ENCODE measurements around the gene CIRBP. TPM values are rescaled to one million over a fixed set of nuclear protein-coding genes. Genes with fewer than 3 reads are reported as not detected.

CIRBP gene
- total RNA-seq, 3 donors from 2014 or later, result 269 to 294 (median 285) TPM

DNA sequence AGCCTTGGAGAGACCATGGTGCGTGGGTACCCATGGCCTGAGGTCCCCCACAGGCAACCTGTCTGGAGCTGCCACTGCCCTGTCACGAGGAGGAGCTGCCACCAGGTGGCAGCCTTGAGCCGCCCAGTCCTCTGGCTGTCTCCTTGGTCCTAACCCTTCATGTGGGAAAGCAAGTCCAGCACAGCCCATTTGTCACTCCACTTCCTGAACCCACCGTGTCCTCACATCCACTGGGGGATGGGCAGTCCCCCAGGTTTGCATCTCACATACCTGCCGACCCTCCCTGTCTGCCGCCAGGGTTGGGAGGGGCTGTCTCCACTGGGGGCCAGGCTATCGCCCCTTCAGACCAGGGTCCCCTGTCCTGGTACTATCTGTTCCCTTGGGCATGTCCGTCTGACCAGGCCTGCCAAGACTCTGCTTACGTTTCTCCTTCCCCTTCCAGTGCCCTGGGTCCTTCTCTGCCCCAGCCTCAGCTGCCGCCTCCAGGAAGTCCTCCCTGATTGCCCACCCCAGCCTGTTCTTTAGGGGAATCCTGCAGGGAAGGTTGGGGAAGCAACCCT is 10.7 kb downstream of the CIRBP start:
- peak; percentile 76 for DNase-seq
- peak in 1 of 2 donors; percentile 9 for ATAC-seq
- Mint-ChIP-seq H3K9me3 (no peaks in the 10 kb centered on the region), H3K4me1 (ENCODE audit: low read depth) (peaks cover 16% of the 10 kb centered on the region), H3K36me3 (ENCODE audit: insufficient read depth) (peaks cover 13% of the 10 kb centered on the region), H3K4me3 (peak overlapping the region; percentile 43), H3K27me3 (ENCODE audit: low read depth) (peaks cover 9% of the 10 kb centered on the region)

DNA sequence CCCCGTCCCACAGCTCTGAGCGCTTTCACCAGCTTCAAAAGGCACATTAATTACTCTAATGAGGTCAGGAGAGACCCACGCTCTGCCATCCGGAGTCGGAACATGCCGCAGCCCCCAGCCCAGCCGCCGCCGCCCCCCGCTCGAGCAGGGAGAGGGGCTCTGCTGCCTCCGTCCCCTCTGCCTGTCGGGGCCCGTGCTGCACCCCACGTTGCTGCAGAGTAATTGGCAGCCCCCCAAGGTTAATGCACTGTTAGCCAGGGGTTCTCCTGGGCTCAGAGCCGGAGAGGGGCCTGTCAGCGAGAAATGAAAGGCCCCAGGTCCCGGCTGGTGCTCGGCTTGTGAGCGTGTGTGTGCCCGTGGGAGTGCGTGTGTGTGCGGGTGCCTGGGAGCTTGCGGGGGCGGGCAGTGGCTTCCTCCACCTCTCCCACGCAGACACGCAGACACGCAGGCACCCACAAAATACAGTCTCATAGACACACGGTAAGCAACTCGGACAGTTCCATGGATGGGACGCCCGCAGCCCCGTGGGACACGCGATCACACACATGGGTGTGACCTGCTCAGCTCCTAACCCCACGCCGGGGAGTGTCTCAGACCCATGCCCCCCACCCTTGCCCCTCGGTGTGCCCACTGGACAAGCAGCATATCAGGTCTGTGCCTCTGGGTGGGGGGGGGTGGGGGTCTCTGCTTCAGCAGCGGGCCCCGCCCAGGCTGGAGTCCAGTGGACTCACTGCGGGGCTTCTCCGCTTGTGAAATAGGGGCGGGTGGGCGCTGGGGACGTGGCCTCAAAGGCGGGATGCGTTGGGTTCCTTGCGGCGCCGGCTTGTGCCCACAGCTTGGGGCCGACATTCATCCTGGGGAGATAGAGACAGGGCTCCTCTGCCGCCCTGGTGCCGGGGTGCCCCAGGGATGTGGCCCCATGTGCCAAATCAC is 11.8 kb downstream of the CIRBP start:
- no peaks in the 10 kb centered on the region for H3K9me3 Mint-ChIP-seq
- peaks cover 18% of the 10 kb centered on the region for H3K4me1 Mint-ChIP-seq (ENCODE audit: low read depth)
- DNase-seq (no peak), ATAC-seq (no peak)
- peaks cover 13% of the 10 kb centered on the region for H3K27me3 Mint-ChIP-seq (ENCODE audit: low read depth)
- no peak overlapping the region for H3K4me3 Mint-ChIP-seq
- H3K36me3 Mint-ChIP-seq (ENCODE audit: insufficient read depth), result peaks cover 13% of the 10 kb centered on the region

DNA sequence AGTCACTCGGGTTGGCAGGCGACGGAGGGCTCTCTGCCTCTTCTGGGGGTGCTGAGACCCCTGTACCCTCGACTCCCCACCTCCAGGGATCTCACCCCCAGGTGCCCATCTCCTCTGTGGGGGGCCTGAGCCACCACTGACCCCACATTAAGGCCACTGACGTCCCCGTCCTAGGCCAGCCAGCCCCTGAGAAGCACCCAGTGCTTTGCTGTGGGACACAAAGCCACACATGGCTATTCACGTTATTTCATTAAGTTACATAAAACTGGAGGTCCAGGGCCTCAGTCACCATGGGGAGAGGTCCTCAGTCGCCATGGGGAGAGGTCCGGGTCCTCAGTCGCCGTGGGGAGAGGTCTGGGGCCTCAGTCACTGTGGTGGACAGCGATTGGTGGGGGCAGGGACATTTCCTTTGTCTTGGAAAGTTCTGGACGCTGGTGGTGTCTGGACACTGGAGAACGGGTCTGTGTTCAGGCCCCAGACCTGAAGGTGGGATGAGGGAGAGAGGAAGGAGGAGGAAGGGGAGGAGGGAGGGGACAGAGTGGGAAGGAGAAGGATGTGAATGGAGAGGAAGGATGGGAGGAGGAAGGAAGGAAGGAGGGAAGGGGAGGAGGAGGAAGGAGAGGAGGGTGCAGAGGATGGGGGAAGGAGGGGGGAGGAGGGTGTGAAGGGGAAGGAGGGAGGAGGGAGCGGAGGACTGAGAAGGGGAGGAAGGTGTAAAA is 12.6 kb downstream of the CIRBP start:
- no peak for ATAC-seq
- Mint-ChIP-seq H3K27me3 (ENCODE audit: low read depth) (peaks cover 18% of the 10 kb centered on the region), H3K9me3 (no peaks in the 10 kb centered on the region), H3K4me3 (no peak overlapping the region), H3K36me3 (ENCODE audit: insufficient read depth) (peaks cover 12% of the 10 kb centered on the region), H3K4me1 (ENCODE audit: low read depth) (peaks cover 18% of the 10 kb centered on the region)
- no peak for DNase-seq

DNA sequence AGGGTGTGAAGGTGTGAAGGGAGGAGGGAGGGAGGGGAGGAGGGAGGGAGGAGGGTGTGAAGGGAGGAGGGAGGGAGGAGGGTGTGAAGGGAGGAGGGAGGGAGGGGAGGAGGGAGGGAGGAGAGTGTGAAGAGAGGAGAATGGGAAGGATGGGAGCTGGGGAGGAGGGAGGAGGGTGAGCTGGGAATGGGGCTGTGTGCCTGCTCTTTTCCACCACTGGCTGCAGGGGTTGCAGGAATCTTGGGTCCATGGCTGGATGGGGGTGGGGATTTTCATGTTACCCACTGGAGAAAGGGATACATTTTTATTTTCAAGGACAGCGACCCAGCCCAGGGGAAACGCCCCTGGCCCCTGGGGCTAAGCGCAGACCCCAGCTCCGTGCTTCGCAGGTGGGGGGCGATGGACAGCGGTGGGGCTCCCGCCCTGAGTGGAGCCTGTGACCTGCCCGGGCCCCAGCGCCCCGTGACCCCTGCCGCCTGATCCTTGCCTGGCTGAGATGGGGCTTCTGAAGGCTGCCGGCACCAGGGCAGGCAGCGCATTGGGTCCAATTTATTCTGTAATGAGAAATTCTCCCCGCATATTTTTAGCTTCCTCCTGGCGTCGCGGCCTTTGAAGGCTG is 13.6 kb downstream of the CIRBP start:
- Mint-ChIP-seq H3K9me3 (no peaks in the 10 kb centered on the region), H3K27me3 (ENCODE audit: low read depth) (peaks cover 18% of the 10 kb centered on the region), H3K4me3 (no peak overlapping the region), H3K36me3 (ENCODE audit: insufficient read depth) (peaks cover 9% of the 10 kb centered on the region), H3K4me1 (ENCODE audit: low read depth) (peaks cover 15% of the 10 kb centered on the region)
- DNase-seq, result no peak
- no peak for ATAC-seq

DNA sequence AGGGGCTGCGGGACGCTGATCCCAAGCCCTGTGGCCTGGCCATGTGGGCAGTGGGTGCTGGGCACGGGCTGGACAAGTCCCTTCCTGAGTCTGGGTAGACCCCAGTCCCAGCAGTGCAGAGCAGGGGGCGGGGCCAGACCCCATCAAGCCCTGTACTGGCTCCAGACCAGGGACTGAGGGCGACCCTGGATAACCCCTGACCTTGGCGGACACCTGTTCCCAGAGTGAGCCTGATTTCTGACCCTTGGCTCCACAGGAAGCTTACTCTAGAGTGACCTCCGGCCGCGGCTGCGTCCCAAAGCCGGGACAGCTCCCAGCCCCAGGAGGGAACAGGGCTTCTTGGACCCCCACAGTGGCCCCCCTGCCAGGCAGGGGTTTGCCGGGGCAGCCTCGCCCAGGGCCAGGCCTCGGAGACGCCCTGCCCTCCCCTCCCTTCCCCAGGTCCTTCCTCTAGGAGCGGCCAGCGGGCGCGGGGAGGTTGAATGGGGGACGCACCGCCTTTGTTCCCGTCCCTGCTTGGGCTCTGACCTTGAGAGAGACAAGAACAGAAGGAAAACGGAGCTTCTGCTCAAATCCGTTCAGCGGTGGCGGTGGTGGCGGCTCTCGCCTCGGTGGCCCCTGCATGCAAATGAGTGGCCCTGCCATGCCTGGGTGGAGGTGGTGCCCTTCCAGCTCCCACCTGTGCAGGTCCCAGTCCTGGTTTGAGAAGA is 14.2 kb downstream of the CIRBP start:
- H3K27me3 Mint-ChIP-seq (ENCODE audit: low read depth), result peaks cover 22% of the 10 kb centered on the region
- no peak for ATAC-seq
- DNase-seq, result no peak
- no peaks in the 10 kb centered on the region for H3K9me3 Mint-ChIP-seq
- H3K36me3 Mint-ChIP-seq (ENCODE audit: insufficient read depth), result peaks cover 9% of the 10 kb centered on the region
- peaks cover 13% of the 10 kb centered on the region for H3K4me1 Mint-ChIP-seq (ENCODE audit: low read depth)
- no peak overlapping the region for H3K4me3 Mint-ChIP-seq

DNA sequence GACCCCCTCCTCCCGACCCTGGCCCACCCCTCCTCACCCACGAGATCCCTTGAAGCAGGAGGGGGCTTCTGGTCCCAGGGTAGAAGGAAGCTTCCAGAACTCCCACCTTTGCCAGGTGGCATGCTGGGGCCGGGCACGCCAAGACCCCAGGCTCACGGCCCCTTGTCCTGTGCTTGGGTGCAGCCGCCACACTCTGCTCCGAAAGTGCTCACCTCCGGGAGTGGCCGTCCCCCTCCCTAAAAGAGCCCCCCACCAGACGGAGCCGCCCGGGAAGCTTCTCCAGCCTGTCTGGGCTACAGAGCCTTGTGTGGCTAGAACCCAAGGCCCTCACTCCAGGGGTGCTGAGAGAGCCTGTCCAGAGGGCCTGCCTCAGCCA is 14.8 kb downstream of the CIRBP start:
- H3K36me3 Mint-ChIP-seq (ENCODE audit: insufficient read depth), result peaks cover 9% of the 10 kb centered on the region
- peaks cover 24% of the 10 kb centered on the region for H3K27me3 Mint-ChIP-seq (ENCODE audit: low read depth)
- H3K4me3 Mint-ChIP-seq, result no peak overlapping the region
- no peak for DNase-seq
- ATAC-seq, result no peak
- peaks cover 13% of the 10 kb centered on the region for H3K4me1 Mint-ChIP-seq (ENCODE audit: low read depth)
- no peaks in the 10 kb centered on the region for H3K9me3 Mint-ChIP-seq

DNA sequence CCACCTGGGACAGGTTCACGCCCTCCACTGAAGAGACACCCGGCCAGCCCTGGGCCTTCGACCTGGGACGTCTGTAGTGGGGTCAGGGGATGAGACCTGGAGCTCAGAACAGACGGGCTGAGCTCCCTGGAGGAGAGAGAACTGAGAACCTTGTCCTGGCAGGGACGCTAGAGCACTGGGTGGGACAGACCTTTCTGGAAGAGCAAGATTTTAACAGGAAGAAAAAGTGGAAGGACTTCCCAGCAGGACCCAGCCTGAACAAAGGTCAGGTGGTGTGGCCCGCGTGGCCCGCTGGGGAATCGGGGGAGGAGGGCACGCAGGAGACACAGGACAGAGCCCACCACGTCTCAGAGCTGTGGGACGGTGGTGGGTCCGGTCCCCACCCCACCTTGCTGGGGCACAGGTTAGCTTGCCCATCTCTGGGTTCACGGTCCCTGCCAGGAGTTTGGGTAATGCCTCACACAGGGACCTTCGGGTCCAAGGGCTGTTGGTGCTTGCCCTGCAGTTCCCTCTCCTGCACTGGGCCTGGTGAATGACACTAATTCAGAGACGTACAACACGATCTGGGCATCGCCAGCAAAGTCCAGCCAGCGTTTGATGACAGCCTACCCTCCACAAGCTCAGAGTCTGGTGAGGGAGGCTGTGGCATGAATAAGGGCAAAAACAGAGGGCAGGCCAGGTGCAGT is 15.3 kb downstream of the CIRBP start:
- H3K4me1 Mint-ChIP-seq (ENCODE audit: low read depth), result peaks cover 13% of the 10 kb centered on the region
- DNase-seq (no peak), ATAC-seq (no peak)
- peak overlapping the region; percentile 48 for H3K4me3 Mint-ChIP-seq
- no peaks in the 10 kb centered on the region for H3K9me3 Mint-ChIP-seq
- H3K27me3 Mint-ChIP-seq (ENCODE audit: low read depth), result peaks cover 28% of the 10 kb centered on the region
- peaks cover 9% of the 10 kb centered on the region for H3K36me3 Mint-ChIP-seq (ENCODE audit: insufficient read depth)

DNA sequence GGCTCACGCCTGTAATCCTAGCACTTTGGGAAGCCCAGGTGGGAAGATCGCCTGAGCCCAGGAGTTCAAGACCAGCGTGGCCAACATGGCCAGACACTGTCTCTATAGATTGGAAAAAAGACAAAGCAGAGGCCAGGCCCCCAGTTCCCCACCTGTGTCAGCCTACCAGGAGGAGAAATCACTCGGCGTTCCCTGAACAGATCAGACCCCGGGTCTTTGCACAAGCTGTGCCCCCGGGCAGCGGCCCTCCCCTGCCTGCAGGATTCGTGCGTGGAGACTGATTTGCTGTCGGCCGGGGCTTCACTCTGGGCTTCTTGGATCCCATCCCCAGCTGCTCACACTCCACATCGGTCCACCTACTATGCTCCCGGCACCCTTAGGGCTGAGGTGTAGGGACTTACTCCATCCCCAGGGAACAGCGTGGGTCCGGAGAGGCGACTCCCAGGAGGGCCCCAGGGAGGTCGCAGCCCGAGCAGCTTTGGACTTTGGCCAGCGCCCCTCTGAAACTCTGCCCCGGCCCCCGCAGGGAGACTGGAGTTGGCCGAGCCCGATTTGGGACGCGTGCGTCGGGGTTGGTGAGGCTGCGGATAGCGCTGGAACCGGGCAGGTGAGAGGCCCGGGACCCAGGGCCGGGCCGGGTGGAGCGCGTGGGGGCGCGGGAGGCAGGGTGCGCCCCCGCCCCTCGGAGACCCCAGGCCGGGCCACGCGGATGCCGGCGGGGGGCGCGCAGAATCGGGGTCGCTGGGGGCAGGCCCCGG is 16.0 kb downstream of the CIRBP start:
- peak overlapping the region; percentile 48 for H3K4me3 Mint-ChIP-seq
- peaks cover 3% of the 10 kb centered on the region for H3K36me3 Mint-ChIP-seq (ENCODE audit: insufficient read depth)
- no peaks in the 10 kb centered on the region for H3K9me3 Mint-ChIP-seq
- no peak for ATAC-seq
- DNase-seq, result no peak
- H3K27me3 Mint-ChIP-seq (ENCODE audit: low read depth), result peaks cover 28% of the 10 kb centered on the region
- peaks cover 8% of the 10 kb centered on the region for H3K4me1 Mint-ChIP-seq (ENCODE audit: low read depth)

DNA sequence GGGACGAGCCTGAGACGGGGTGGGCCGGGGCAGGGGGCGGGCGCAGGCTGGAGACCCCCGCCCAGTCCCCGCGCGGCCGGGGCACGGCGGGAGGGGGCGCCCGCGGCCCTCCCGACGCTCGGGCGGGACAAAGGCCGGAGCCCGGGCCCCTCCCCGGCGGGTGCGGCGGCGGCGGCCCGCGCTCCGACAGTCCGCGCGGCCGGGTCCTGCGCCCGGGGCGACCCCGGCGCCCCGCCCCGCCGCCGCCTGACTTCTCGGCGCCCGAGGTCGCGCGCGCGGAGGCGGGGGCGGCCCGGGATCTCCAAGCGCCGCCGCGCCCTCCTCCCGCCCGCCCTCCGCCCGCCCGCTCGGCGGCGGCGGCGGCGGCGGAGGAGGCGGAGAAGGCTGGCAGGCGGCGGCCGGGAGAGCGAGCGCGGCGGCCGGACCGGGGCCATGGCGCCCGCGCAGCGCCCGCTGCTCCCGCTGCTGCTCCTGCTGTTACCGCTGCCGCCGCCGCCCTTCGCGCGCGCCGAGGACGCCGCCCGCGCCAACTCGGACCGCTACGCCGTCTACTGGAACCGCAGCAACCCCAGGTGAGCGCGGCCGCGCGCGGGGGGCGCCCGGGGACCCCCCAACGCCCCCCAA is 16.7 kb downstream of the CIRBP start, which contains the start of gene EFNA2:
Gene EFNA2, plus strand, starts transcription at position 137 of the 624 bp plus-strand sequence. Its CDS starts 296 bp downstream, at position 433.
- no peak for DNase-seq
- H3K4me3 Mint-ChIP-seq, result peak within 1 kb of the TSS; percentile 48
- peaks cover 31% of the 10 kb centered on the region for H3K27me3 Mint-ChIP-seq (ENCODE audit: low read depth)
- peak in 1 of 2 donors; percentile 17 for ATAC-seq
- no peaks in the 10 kb centered on the region for H3K9me3 Mint-ChIP-seq
- no peaks in the 10 kb centered on the region for H3K36me3 Mint-ChIP-seq (ENCODE audit: insufficient read depth)
- peaks cover 8% of the 10 kb centered on the region for H3K4me1 Mint-ChIP-seq (ENCODE audit: low read depth)

DNA sequence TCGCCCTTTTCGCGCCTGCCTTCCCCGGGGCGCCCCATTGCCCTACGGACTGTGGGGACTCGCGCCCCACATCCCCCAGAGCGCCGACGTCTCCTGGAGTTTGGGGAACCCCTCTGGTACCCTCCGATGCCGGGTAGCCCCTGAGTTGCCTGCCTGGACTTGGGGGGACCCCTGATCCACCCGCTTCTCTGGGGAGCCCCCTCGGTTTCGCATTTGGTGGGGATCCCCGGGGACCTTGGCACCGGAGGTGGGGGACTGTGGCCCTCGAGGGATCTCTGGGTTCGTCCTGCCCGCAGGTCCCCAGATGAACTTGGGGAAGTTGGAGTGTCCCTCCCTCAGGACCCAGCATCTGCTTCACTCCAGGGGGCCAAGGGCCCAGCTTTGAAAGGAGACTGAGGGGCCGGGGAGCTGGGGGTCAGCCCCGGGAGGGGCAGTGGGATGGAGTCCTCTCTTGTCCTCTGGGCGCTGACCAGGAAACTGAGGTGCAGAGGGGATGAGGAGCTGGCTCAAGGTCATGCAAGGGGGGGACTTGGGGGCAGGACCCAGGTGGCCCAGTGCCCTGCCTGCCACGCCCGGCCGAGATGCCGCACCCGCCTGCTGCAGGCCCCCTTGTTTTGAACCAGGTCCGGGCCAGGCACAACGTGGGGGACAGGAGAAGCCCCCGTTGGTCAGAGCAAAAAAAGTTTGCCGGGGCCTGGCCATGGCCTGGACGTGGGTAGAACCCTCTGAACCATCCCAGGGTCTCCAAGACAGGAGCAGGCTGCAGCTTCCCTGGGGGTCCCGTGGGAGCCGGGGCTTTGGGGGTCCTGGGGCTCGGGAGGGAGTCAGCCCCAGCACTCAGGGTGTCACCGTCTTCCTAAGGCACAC is 17.6 kb downstream of the CIRBP start:
- DNase-seq (no peak), ATAC-seq (no peak)
- Mint-ChIP-seq H3K27me3 (ENCODE audit: low read depth) (peaks cover 31% of the 10 kb centered on the region), H3K9me3 (no peaks in the 10 kb centered on the region), H3K36me3 (ENCODE audit: insufficient read depth) (no peaks in the 10 kb centered on the region), H3K4me3 (no peak overlapping the region), H3K4me1 (ENCODE audit: low read depth) (peaks cover 8% of the 10 kb centered on the region)

DNA sequence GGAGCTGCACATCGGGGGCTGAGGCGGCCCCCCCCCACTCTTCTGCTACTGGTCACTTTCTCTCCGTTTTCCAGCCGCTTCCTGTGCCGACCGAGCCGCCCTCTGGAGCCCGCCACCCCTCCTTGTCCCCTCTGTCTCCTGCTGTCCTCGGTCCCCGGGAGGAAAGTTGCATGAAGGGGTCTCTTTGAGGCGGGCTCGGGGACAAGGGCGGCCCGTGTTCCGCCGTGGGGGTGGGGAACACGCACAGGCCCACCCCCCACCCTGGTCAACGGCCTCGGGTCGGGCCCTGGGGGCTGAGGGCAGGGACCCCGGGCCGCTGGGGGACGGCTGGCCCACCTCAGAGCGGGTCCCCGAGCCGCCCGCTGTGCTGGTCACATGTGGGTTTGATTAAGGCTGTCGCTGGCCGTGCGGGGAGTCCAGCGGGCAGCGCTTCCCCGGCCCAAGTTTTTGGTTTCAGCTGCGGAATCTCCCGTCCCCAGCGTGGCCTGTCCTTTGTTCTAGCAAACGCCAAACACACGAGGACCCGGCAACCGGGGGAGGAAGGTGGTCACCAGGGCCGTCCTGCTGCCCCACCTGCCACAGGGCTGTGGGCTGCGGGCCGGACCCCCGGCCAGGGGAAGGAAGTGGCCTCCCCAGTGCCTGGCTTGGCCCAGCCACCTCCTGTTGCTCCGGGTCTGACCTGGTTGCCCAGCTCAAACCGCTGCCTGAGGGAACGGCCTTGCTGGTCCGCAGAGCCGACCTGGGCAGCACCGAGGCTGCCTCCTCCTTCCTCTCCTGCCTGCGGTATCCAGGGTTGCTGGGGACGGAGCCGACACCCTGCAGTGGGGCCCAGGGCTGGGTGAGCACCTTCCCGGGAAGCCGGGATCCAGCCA is 18.5 kb downstream of the CIRBP start:
- Mint-ChIP-seq H3K9me3 (no peaks in the 10 kb centered on the region), H3K36me3 (ENCODE audit: insufficient read depth) (no peaks in the 10 kb centered on the region), H3K4me3 (no peak overlapping the region), H3K4me1 (ENCODE audit: low read depth) (peaks cover 8% of the 10 kb centered on the region), H3K27me3 (ENCODE audit: low read depth) (peaks cover 37% of the 10 kb centered on the region)
- ATAC-seq (peak in 1 of 2 donors; percentile 4), DNase-seq (no peak)

All from activated T-cell treated with anti-CD3 and anti-CD28 coated beads, Interleukin-2, amount 50 U/mL, for 4 hours (primary cell).